HepG2 (cell line): ENCODE data around the gene IL1A. TPM values are rescaled to one million over a fixed set of nuclear protein-coding genes. Genes with fewer than 3 reads are reported as not detected.
A peak's percentile ranks its signal among the peaks of the same experiment; 100 is the strongest.

ENCODE experiments used
- FOXO1 ChIP-seq: sonication (generic); formaldehyde crosslinking; IDR thresholded peaks from 2 replicates; pipeline ENCODE4 v1.4.0; 2020; ENCODE audit warnings: missing genetic modification reagents
- ISX ChIP-seq: sonication (generic); formaldehyde crosslinking; conservative IDR thresholded peaks from 2 replicates; pipeline ENCODE4 v1.5.0; 2020; ENCODE audit warnings: missing genetic modification reagents
- JDP2 ChIP-seq: sonication (generic); formaldehyde crosslinking; IDR thresholded peaks from 2 replicates; pipeline ENCODE4 v1.8.1; 2022; ENCODE audit warnings: missing genetic modification reagents, borderline replicate concordance
- MBNL3 ChIP-seq: fragments of 250-450 bp; sonication (Bioruptor Pico); conservative IDR thresholded peaks from 2 replicates; pipeline ENCODE4 v1.8.0; 2022; ENCODE audit warnings: mild to moderate bottlenecking, inconsistent platforms
- NFIB ChIP-seq: sonication (generic); formaldehyde crosslinking; IDR thresholded peaks from 2 replicates; pipeline ENCODE4 v1.9.0; 2021; ENCODE audit warnings: missing genetic modification reagents, mild to moderate bottlenecking, borderline replicate concordance
- NR2F6 ChIP-seq, 2 experiments: IDR thresholded peaks; 2 replicates each; pipeline ENCODE4 v1.6.1; 2016; ENCODE audit warnings: antibody characterized with exemption in 1 of 2, mild to moderate bottlenecking in 1 of 2
- PHF8 ChIP-seq: sonication (generic); formaldehyde crosslinking; IDR thresholded peaks from 2 replicates; pipeline ENCODE4 v1.5.0; 2020; ENCODE audit warnings: missing genetic modification reagents
- RXRB ChIP-seq: IDR thresholded peaks from 2 replicates; pipeline ENCODE4 v1.6.1; 2016; ENCODE audit warnings: borderline replicate concordance, missing genetic modification reagents, missing compliant biosample characterization
- SP4 ChIP-seq: sonication (generic); formaldehyde crosslinking; IDR thresholded peaks from 2 replicates; pipeline ENCODE4 v1.8.1; 2023; ENCODE audit warnings: mild to moderate bottlenecking, missing genetic modification reagents
- TAF15 ChIP-seq: fragments of 200-400 bp; formaldehyde crosslinking; IDR thresholded peaks from one replicate; pipeline ENCODE4 v1.6.1; 2018; ENCODE audit warnings: mild to moderate bottlenecking, low read depth, low read length; ENCODE audit not compliant: poor library complexity, severe bottlenecking
- YEATS4 ChIP-seq: sonication (generic); formaldehyde crosslinking; IDR thresholded peaks from 2 replicates; pipeline ENCODE4 v1.4.0; 2020; ENCODE audit warnings: missing genetic modification reagents, borderline replicate concordance
- ZFX ChIP-seq: sonication (generic); formaldehyde crosslinking; IDR thresholded peaks from 2 replicates; pipeline ENCODE4 v1.4.0; 2020; ENCODE audit warnings: mild to moderate bottlenecking, low read depth, missing genetic modification reagents, moderate library complexity
- ZNF589 ChIP-seq: sonication (generic); formaldehyde crosslinking; conservative IDR thresholded peaks from 2 replicates; pipeline ENCODE4 v1.8.0; 2022; ENCODE audit warnings: mild to moderate bottlenecking, moderate library complexity, missing genetic modification reagents
- ZNF660 ChIP-seq: sonication (generic); formaldehyde crosslinking; IDR thresholded peaks from 2 replicates; pipeline ENCODE4 v1.5.1; 2020; ENCODE audit warnings: mild to moderate bottlenecking, low read depth, missing genetic modification reagents, borderline replicate concordance
- ZNF737 ChIP-seq: sonication (generic); formaldehyde crosslinking; IDR thresholded peaks from 2 replicates; pipeline ENCODE4 v1.5.0; 2020; ENCODE audit warnings: missing genetic modification reagents, mild to moderate bottlenecking, borderline replicate concordance
- ZNF816 ChIP-seq: sonication (generic); formaldehyde crosslinking; IDR thresholded peaks from 2 replicates; pipeline ENCODE4 v1.8.0; 2022; ENCODE audit warnings: missing genetic modification reagents, mild to moderate bottlenecking, borderline replicate concordance
- ZNF841 ChIP-seq: sonication (generic); formaldehyde crosslinking; IDR thresholded peaks from 2 replicates; pipeline ENCODE4 v1.8.1; 2023; ENCODE audit warnings: missing genetic modification reagents, borderline replicate concordance
- polyA plus RNA-seq, 8 experiments: library from polyadenylated mRNA; depleted of rRNA in 3 of 8; stranded (reverse) in 7 of 8; unstranded in 1 of 8; fragments of >200 nt; fragmentation: Illumina TruSeq in 4 of 8; extraction: Trizol in 4 of 8; gene quantifications; 2 replicates each; pipeline versions ENCODE4 v1.2.1 to v1.2.3, GENCODE V29; 2011 to 2016; ENCODE audit warnings: low read depth in 4 of 8, missing spikeins in 1 of 8, mixed read lengths in 1 of 8; ENCODE audit not compliant: insufficient read depth in 1 of 8
- total RNA-seq, 5 experiments: library from RNA; depleted of rRNA; stranded (reverse); fragments of >200 nt; fragmentation: Illumina TruSeq; extraction: Trizol; gene quantifications; 2 replicates each; pipeline ENCODE4 v1.2.3, GENCODE V29; 2016; ENCODE audit warnings: low read depth in 1 of 5
- TF ChIP-seq, protein P1 (sequence below): sonication (generic); formaldehyde crosslinking; IDR thresholded peaks from 2 replicates; pipeline ENCODE4 v1.5.1; 2020; ENCODE audit warnings: mild to moderate bottlenecking, missing genetic modification reagents
- TF ChIP-seq, protein P2 (sequence below): sonication (generic); formaldehyde crosslinking; IDR thresholded peaks from 2 replicates; pipeline ENCODE4 v1.8.1; 2023; ENCODE audit warnings: mild to moderate bottlenecking, missing genetic modification reagents
- TF ChIP-seq, protein P3 (sequence below): sonication (generic); formaldehyde crosslinking; IDR thresholded peaks from 2 replicates; pipeline ENCODE4 v1.4.0; 2020; ENCODE audit warnings: missing genetic modification reagents, borderline replicate concordance
- TF ChIP-seq, protein P4 (sequence below): IDR thresholded peaks from 2 replicates; pipeline ENCODE4 v1.6.1; 2016

Gene IL1A
- total and polyA plus RNA-seq, 2 of the 13 experiments (the other 11 are each of a cell fraction or from before 2014, with no cell fraction given), result not detected

DNA sequence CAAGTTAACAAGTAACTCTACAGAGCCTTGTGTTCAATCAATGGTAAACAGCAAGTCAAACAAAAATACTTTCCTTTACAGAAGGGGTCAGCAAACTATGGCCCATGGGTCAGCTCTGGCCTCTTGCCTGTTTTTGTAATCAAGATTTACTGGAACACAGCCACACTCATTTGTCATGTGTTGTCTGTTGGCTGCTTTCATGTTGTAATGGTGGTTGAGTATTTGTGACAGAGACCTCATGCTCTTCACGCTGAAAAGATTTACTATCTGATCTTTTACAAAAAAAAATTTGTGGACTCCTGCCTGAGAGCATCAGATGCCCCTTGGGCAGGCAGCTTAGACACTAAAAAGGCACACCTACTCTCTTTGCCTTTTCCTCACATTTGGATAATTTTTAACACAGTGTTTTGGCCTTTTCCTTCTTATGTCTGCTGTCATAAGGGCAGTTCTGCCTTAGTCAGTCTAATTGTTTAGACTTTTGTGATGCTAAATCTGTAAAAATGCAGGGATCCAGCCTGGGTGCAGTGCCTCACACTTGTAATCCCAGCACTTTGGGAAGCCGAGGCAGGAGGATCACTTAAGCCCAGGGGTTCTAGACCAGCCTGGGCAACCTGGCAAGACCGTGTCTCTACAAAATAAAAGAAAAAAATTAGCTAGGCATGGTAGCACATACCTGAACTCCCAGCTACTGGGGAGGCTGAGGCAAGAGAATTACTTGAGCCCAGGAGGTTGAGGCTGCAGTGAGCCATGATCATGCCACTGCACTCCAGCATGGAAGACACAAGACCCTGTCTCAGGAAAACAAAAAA is 34.0 kb upstream of the IL1A start (continued):
- no peak for TF ChIP-seq ZNF660 (CRISPR knock-in tag)
- TF ChIP-seq PHF8 (CRISPR knock-in tag), result 0 out of 2 replicates have a peak, but pooled peaks have one; percentile 30
- TF ChIP-seq ZFX (CRISPR knock-in tag), result peak; percentile 56; the same call in 1 of the 2 replicates
- TF ChIP-seq SP4 (CRISPR knock-in tag), result no peak
- TF ChIP-seq ZNF589 (CRISPR knock-in tag), result peak; percentile 70; the same call in 1 of the 2 replicates
- TF ChIP-seq, protein P1, sequence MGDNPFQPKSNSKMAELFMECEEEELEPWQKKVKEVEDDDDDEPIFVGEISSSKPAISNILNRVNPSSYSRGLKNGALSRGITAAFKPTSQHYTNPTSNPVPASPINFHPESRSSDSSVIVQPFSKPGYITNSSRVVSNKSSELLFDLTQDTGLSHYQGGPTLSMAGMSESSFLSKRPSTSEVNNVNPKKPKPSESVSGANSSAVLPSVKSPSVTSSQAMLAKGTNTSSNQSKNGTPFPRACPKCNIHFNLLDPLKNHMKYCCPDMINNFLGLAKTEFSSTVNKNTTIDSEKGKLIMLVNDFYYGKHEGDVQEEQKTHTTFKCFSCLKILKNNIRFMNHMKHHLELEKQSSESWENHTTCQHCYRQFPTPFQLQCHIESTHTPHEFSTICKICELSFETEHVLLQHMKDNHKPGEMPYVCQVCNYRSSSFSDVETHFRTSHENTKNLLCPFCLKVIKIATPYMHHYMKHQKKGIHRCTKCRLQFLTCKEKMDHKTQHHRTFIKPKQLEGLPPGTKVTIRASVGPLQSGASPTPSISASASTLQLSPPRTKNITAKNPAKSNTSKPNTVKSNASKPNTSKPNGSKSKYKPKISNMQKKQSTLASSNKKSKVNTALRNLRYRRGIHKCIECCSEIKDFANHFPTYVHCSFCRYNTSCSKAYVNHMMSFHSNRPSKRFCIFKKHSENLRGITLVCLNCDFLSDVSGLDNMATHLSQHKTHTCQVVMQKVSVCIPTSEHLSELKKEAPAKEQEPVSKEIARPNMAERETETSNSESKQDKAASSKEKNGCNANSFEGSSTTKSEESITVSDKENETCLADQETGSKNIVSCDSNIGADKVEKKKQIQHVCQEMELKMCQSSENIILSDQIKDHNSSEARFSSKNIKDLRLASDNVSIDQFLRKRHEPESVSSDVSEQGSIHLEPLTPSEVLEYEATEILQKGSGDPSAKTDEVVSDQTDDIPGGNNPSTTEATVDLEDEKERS (CRISPR knock-in tag), result peak; percentile 74; the same call in 1 of the 2 replicates
- TF ChIP-seq FOXO1, result peak; percentile 99
- TF ChIP-seq ZNF816, result peak; percentile 93; the same call in 1 of the 2 replicates
- peak; percentile 84; the same call in 1 of the 2 replicates for TF ChIP-seq MBNL3 (CRISPR knock-in tag)
- peak; percentile 98 for TF ChIP-seq RXRB (CRISPR knock-in tag)
- TF ChIP-seq ZNF841, result no peak
- TF ChIP-seq, protein P2, sequence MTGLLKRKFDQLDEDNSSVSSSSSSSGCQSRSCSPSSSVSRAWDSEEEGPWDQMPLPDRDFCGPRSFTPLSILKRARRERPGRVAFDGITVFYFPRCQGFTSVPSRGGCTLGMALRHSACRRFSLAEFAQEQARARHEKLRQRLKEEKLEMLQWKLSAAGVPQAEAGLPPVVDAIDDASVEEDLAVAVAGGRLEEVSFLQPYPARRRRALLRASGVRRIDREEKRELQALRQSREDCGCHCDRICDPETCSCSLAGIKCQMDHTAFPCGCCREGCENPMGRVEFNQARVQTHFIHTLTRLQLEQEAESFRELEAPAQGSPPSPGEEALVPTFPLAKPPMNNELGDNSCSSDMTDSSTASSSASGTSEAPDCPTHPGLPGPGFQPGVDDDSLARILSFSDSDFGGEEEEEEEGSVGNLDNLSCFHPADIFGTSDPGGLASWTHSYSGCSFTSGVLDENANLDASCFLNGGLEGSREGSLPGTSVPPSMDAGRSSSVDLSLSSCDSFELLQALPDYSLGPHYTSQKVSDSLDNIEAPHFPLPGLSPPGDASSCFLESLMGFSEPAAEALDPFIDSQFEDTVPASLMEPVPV (CRISPR knock-in tag), result peak; percentile 91
- TF ChIP-seq, protein P3, sequence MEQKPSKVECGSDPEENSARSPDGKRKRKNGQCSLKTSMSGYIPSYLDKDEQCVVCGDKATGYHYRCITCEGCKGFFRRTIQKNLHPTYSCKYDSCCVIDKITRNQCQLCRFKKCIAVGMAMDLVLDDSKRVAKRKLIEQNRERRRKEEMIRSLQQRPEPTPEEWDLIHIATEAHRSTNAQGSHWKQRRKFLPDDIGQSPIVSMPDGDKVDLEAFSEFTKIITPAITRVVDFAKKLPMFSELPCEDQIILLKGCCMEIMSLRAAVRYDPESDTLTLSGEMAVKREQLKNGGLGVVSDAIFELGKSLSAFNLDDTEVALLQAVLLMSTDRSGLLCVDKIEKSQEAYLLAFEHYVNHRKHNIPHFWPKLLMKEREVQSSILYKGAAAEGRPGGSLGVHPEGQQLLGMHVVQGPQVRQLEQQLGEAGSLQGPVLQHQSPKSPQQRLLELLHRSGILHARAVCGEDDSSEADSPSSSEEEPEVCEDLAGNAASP (CRISPR knock-in tag), result peak; percentile 90
- no peak for TF ChIP-seq NFIB
- no peak for TF ChIP-seq YEATS4 (CRISPR knock-in tag)
- peak; percentile 72; the same call in 1 of the 2 replicates for TF ChIP-seq JDP2 (CRISPR knock-in tag)
- no peak for TF ChIP-seq TAF15
- TF ChIP-seq, protein P4, sequence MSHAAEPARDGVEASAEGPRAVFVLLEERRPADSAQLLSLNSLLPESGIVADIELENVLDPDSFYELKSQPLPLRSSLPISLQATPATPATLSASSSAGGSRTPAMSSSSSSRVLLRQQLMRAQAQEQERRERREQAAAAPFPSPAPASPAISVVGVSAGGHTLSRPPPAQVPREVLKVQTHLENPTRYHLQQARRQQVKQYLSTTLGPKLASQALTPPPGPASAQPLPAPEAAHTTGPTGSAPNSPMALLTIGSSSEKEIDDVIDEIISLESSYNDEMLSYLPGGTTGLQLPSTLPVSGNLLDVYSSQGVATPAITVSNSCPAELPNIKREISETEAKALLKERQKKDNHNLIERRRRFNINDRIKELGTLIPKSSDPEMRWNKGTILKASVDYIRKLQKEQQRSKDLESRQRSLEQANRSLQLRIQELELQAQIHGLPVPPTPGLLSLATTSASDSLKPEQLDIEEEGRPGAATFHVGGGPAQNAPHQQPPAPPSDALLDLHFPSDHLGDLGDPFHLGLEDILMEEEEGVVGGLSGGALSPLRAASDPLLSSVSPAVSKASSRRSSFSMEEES, result peak; percentile 99
- TF ChIP-seq NR2F6 (IDR thresholded peaks at IDR 0.05), result peak; percentile 100
- peak; percentile 100 for TF ChIP-seq NR2F6 (CRISPR knock-in tag; IDR thresholded peaks at IDR 0.05)
- TF ChIP-seq ZNF737 (CRISPR knock-in tag), result no peak
- TF ChIP-seq ISX (CRISPR knock-in tag), result no peak
